Measurements from ENCODE around the gene PRPF8.

- TF ChIP-seq POLR2A (IDR thresholded peaks at IDR 0.05) (peak; percentile 69 to 79), CTCF (IDR thresholded peaks at IDR 0.05) (peak in 1 of 4 experiments; percentile 9)
Observed at GRCh38 chr17:1714980-1715802, 30.5 kb upstream of the PRPF8 start.

All from gastroesophageal sphincter (tissue), 3 donors.